Peyer's patch (tissue), 4 donors: ENCODE measurements around the gene NOL9.

Source experiments
- POLR2A ChIP-seq, 2 donors: fragments of 450-650 bp; IDR thresholded peaks; one replicate each; pipeline ENCODE4 v1.5.1; 2017; ENCODE audit warnings: antibody characterized with exemption in 2 of 2, mild to moderate bottlenecking in 2 of 2, moderate library complexity in 2 of 2
- TF ChIP-seq, protein P1 (sequence below), 6 experiments: fragments of 450-650 bp in 4 of 6; fragments of 200-600 bp in 2 of 6; sonication (generic) in 1 of 6; IDR thresholded peaks; one replicate each; pipeline ENCODE4 v1.5.1; 2017 to 2019; ENCODE audit warnings: antibody characterized with exemption in 6 of 6, mild to moderate bottlenecking in 3 of 6, moderate library complexity in 1 of 6

DNA sequence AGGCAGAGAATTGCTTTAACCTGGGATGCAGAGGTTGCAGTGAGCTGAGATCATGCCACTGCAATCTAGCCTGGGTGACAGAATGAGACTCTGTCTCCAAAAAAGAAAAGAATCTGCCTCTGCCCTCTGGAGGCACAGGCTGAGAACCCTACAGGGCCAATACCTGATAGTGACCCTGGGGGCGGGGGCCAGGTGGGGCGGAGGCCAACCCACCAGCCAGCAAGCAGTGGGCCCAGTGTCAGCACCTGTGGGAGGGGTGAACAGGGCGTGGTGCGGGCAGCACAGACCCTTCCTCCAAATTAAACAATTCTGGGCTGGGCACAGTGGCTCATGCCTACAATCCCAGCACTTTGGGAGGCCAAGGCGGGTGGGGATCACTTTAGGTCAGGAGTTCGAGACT lies 43.8 kb downstream of the NOL9 start:
- TF ChIP-seq, protein P1, sequence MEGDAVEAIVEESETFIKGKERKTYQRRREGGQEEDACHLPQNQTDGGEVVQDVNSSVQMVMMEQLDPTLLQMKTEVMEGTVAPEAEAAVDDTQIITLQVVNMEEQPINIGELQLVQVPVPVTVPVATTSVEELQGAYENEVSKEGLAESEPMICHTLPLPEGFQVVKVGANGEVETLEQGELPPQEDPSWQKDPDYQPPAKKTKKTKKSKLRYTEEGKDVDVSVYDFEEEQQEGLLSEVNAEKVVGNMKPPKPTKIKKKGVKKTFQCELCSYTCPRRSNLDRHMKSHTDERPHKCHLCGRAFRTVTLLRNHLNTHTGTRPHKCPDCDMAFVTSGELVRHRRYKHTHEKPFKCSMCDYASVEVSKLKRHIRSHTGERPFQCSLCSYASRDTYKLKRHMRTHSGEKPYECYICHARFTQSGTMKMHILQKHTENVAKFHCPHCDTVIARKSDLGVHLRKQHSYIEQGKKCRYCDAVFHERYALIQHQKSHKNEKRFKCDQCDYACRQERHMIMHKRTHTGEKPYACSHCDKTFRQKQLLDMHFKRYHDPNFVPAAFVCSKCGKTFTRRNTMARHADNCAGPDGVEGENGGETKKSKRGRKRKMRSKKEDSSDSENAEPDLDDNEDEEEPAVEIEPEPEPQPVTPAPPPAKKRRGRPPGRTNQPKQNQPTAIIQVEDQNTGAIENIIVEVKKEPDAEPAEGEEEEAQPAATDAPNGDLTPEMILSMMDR (IDR thresholded peaks at IDR 0.05), result no peak
- no peak for TF ChIP-seq POLR2A (IDR thresholded peaks at IDR 0.05)
